ENCODE results near the gene ADAM12. TPM values are rescaled to one million over a fixed set of nuclear protein-coding genes. Genes with fewer than 3 reads are reported as not detected.

Gene ADAM12
- total and polyA plus RNA-seq, 9 of the 15 experiments (the other 6 are each of a cell fraction or from before 2014, with no cell fraction given), result not detected

DNA sequence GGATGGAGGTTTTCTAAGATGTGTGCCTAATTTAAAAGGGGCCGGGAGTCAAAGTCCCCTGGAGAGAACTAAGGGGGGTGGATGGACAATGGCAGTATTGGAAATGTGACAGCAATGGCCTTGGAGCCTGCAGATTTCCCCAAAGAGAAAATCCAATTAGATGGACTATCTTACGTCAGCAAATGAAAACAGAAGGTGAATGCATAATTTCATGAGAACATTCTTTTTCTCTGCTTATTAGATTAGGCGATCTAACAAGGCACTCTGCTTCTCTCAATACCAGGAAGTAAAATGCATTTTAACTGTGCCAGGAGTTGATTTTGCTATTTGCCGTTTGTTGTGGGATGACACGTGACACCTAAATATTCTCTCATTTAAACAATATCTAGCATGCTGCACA lies 226.6 kb downstream of the ADAM12 start:
- no peaks in the 10 kb centered on the region for H3K4me1 ChIP-seq (replicated peaks in 1 of 2; ENCODE audit: control insufficient read depth in 2 of 2, insufficient read depth in 2 of 2, low read length in 2 of 2)
- no peak overlapping the region for H3K4me2 ChIP-seq (ENCODE audit: insufficient read depth, low read length)
- no TSS peak for BruUV-seq (replicated peaks)
- POLR2A ChIA-PET, result no interaction called here
- CTCF ChIA-PET (ENCODE audit: low intra/inter-chr PET ratio), result no interaction called here
- H3K9me1 ChIP-seq (ENCODE audit: control insufficient read depth, insufficient read depth, low read length), result no peaks in the 10 kb centered on the region
- intact Hi-C loops (cut with micrococcal nuclease) (loop anchor here (2.0 to 10.0 kb wide), 4 partner anchors 143 to 583 kb away; no protein-coding TSS in a partner anchor), in situ Hi-C loops (cut with MboI) (no loop called here)
- ATAC-seq (no peak), DNase-seq (ENCODE audit: extremely low read depth in 1 of 4, low spot score in 3 of 4) (no peak), FAIRE-seq (no peak)
- H3K36me3 ChIP-seq (ENCODE audit: control insufficient read depth, insufficient read depth, low read length), result no peaks in the 10 kb centered on the region
- H2AFZ ChIP-seq (ENCODE audit: low read depth, low read length), result no peak overlapping the region
- no peak overlapping the region for H3K27ac ChIP-seq (ENCODE audit: extremely low read depth, low read depth, low read length)
- H3K4me3 ChIP-seq, result no peak overlapping the region
- H3K9me3 ChIP-seq (replicated peaks; ENCODE audit: control insufficient read depth, insufficient read depth, low read depth, low read length), result no peaks in the 10 kb centered on the region
- no peaks in the 10 kb centered on the region for H4K20me1 ChIP-seq (replicated peaks; ENCODE audit: control insufficient read depth, insufficient read depth, low read length)
- H3K9ac ChIP-seq (ENCODE audit: insufficient read depth in 1 of 2, low read depth in 2 of 2, low read length in 2 of 2), result no peak overlapping the region
- 9% methylated on average over 5 of the region's 5 CpGs for WGBS (ENCODE audit: insufficient coverage, low coverage, missing lambda C conversion rate)
- no peaks in the 10 kb centered on the region; a peak in 1 of 5 replicates for H3K27me3 ChIP-seq (ENCODE audit: control insufficient read depth in 2 of 2, insufficient read depth in 2 of 2, low read length in 2 of 2)
- TF ChIP-seq SETDB1 (IDR thresholded peaks at IDR 0.05; ENCODE audit: low read length) (no peak), ZNF644 (tag; IDR thresholded peaks at IDR 0.05; ENCODE audit: low read depth) (no peak), ZNF316 (IDR thresholded peaks at IDR 0.05) (no peak), ZNF146 (CRISPR knock-in tag; IDR thresholded peaks at IDR 0.05; ENCODE audit: unreplicated experiment) (no peak), FOXK1 (CRISPR knock-in tag; IDR thresholded peaks at IDR 0.05; ENCODE audit: borderline replicate concordance) (no peak), ZNF311 (CRISPR knock-in tag; IDR thresholded peaks at IDR 0.05) (no peak), SRSF3 (IDR thresholded peaks at IDR 0.05; ENCODE audit: insufficient read depth, low read length) (no peak), CTBP1 (IDR thresholded peaks at IDR 0.05; ENCODE audit: borderline replicate concordance) (no peak), ZFX (CRISPR knock-in tag; IDR thresholded peaks at IDR 0.05) (no peak), CEBPG (CRISPR knock-in tag; IDR thresholded peaks at IDR 0.05) (no peak), CEBPG (tag; conservative IDR thresholded peaks at IDR 0.05 in 1 of 2, IDR thresholded peaks at IDR 0.05 in 1 of 2) (no peak), ZNF699 (CRISPR knock-in tag; IDR thresholded peaks at IDR 0.05; ENCODE audit: insufficient replicate concordance) (no peak), HNRNPUL1 (IDR thresholded peaks at IDR 0.05; ENCODE audit: low read length) (no peak), MTA3 (IDR thresholded peaks at IDR 0.05; ENCODE audit: borderline replicate concordance) (no peak), SMAD3 (CRISPR knock-in tag; conservative IDR thresholded peaks at IDR 0.05) (no peak)
- TF ChIP-seq, protein P1, sequence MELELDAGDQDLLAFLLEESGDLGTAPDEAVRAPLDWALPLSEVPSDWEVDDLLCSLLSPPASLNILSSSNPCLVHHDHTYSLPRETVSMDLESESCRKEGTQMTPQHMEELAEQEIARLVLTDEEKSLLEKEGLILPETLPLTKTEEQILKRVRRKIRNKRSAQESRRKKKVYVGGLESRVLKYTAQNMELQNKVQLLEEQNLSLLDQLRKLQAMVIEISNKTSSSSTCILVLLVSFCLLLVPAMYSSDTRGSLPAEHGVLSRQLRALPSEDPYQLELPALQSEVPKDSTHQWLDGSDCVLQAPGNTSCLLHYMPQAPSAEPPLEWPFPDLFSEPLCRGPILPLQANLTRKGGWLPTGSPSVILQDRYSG (tag; conservative IDR thresholded peaks at IDR 0.05; ENCODE audit: low read depth), result no peak
- H3K79me2 ChIP-seq (ENCODE audit: control insufficient read depth, insufficient read depth, low read length), result no peaks in the 10 kb centered on the region

Measured in K562 (cell line).